SK-N-SH treated with all-trans-retinoic acid at 6 μM for 48 hours (cell line): Measurements from ENCODE around the gene ARL6IP6.

ENCODE experiments used
- ATAC-seq: fragments of 200-7000 bp; cut with Tn5 transposase; 3 replicates; pipeline ENCODE4 v1.9.1; 2020; ENCODE audit warnings: mild to moderate bottlenecking, moderate library complexity
- ARNTL ChIP-seq: fragments of 450-650 bp; formaldehyde crosslinking; IDR thresholded peaks from 2 replicates; pipeline ENCODE4 v1.5.0; 2020; ENCODE audit warnings: low read depth, mild to moderate bottlenecking, moderate library complexity, borderline replicate concordance
- BACH2 ChIP-seq: fragments of 250-450 bp; sonication (Bioruptor Pico); IDR thresholded peaks from 2 replicates; pipeline ENCODE4 v1.9.0; 2021; ENCODE audit warnings: mild to moderate bottlenecking, borderline replicate concordance
- CREB5 ChIP-seq: fragments of 250-450 bp; sonication (Bioruptor Pico); IDR thresholded peaks from 2 replicates; pipeline ENCODE4 v1.5.1; 2020; ENCODE audit warnings: low read depth, mild to moderate bottlenecking, moderate library complexity
- CSDC2 ChIP-seq: fragments of 250-450 bp; sonication (Bioruptor Pico); IDR thresholded peaks from 2 replicates; pipeline ENCODE4 v1.5.0; 2020; ENCODE audit warnings: mild to moderate bottlenecking, moderate library complexity
- CSRNP3 ChIP-seq: fragments of 250-450 bp; sonication (Bioruptor Pico); IDR thresholded peaks from 2 replicates; pipeline ENCODE4 v1.5.1; 2021; ENCODE audit warnings: mild to moderate bottlenecking, moderate library complexity
- ESRRG ChIP-seq: fragments of 250-450 bp; sonication (Bioruptor Pico); IDR thresholded peaks from 2 replicates; pipeline ENCODE4 v1.6.1; 2021; ENCODE audit warnings: mild to moderate bottlenecking
- GLIS3 ChIP-seq: fragments of 250-450 bp; sonication (Bioruptor Pico); IDR thresholded peaks from 2 replicates; pipeline ENCODE4 v1.5.0; 2020; ENCODE audit warnings: mild to moderate bottlenecking, moderate library complexity
- ISL1 ChIP-seq: fragments of 250-450 bp; sonication (Bioruptor Pico); IDR thresholded peaks from 2 replicates; pipeline ENCODE4 v2.1.2; 2022; ENCODE audit warnings: mild to moderate bottlenecking, moderate library complexity
- OSR1 ChIP-seq: fragments of 250-450 bp; sonication (Bioruptor Pico); IDR thresholded peaks from 2 replicates; pipeline ENCODE4 v1.8.0; 2022; ENCODE audit warnings: moderate library complexity, mild to moderate bottlenecking, inconsistent platforms
- PPARA ChIP-seq: fragments of 250-450 bp; sonication (Bioruptor Pico); IDR thresholded peaks from 2 replicates; pipeline ENCODE4 v1.5.0; 2020; ENCODE audit warnings: mild to moderate bottlenecking, borderline replicate concordance
- RARB ChIP-seq: fragments of 250-450 bp; sonication (Bioruptor Pico); IDR thresholded peaks from 2 replicates; pipeline ENCODE4 v1.8.0; 2021; ENCODE audit warnings: mild to moderate bottlenecking, moderate library complexity
- SNAI2 ChIP-seq: fragments of 250-450 bp; sonication (Bioruptor Pico); IDR thresholded peaks from 2 replicates; pipeline ENCODE4 v1.5.0; 2020; ENCODE audit warnings: mild to moderate bottlenecking, moderate library complexity
- TCF4 ChIP-seq: fragments of 250-450 bp; sonication (Bioruptor Pico); IDR thresholded peaks from 2 replicates; pipeline ENCODE4 v1.8.0; 2021; ENCODE audit warnings: mild to moderate bottlenecking, moderate library complexity, borderline replicate concordance
- TSHZ2 ChIP-seq: fragments of 250-450 bp; sonication (Bioruptor Pico); IDR thresholded peaks from 2 replicates; pipeline ENCODE4 v1.5.0; 2020; ENCODE audit warnings: mild to moderate bottlenecking, moderate library complexity
- ZFP3 ChIP-seq: fragments of 250-450 bp; sonication (Bioruptor Pico); IDR thresholded peaks from 2 replicates; pipeline ENCODE4 v1.5.0; 2020; ENCODE audit warnings: mild to moderate bottlenecking, moderate library complexity
- ZFP30 ChIP-seq: fragments of 450-650 bp; formaldehyde crosslinking; IDR thresholded peaks from 2 replicates; pipeline ENCODE4 v1.5.0; 2022; ENCODE audit warnings: mild to moderate bottlenecking, moderate library complexity
- ZNF565 ChIP-seq: fragments of 450-650 bp; formaldehyde crosslinking; conservative IDR thresholded peaks from 2 replicates; pipeline ENCODE4 v1.5.0; 2020; ENCODE audit warnings: low read depth, mild to moderate bottlenecking, moderate library complexity
- ZNF70 ChIP-seq: fragments of 450-650 bp; formaldehyde crosslinking; IDR thresholded peaks from 2 replicates; pipeline ENCODE4 v1.5.0; 2020; ENCODE audit warnings: mild to moderate bottlenecking, moderate library complexity

Gene ARL6IP6

GRCh38 chr2:152755029-152755428 is 36.6 kb downstream of the ARL6IP6 start (continued):
- TF ChIP-seq TSHZ2 (CRISPR knock-in tag), result no peak
- no peak for TF ChIP-seq ISL1
- TF ChIP-seq ZFP3 (CRISPR knock-in tag), result no peak
- TF ChIP-seq OSR1 (CRISPR knock-in tag), result no peak
- no peak for TF ChIP-seq CREB5 (CRISPR knock-in tag)
- TF ChIP-seq ZNF70, result no peak
- no peak for TF ChIP-seq ESRRG (CRISPR knock-in tag)
- no peak for TF ChIP-seq ARNTL (CRISPR knock-in tag)

GRCh38 chr2:152759290-152760072 is 41.1 kb downstream of the ARL6IP6 start:
- no peak for TF ChIP-seq PPARA (CRISPR knock-in tag)
- no peak for TF ChIP-seq SNAI2 (CRISPR knock-in tag)
- TF ChIP-seq CSRNP3 (CRISPR knock-in tag), result no peak
- no peak for TF ChIP-seq BACH2
- no peak for TF ChIP-seq ZFP30 (CRISPR knock-in tag)
- TF ChIP-seq ZNF565 (CRISPR knock-in tag), result no peak
- TF ChIP-seq TCF4 (CRISPR knock-in tag), result no peak
- TF ChIP-seq CSDC2, result no peak
- no peak for TF ChIP-seq RARB
- no peak for TF ChIP-seq CREB5 (CRISPR knock-in tag)
- TF ChIP-seq ARNTL (CRISPR knock-in tag), result no peak
- TF ChIP-seq GLIS3 (CRISPR knock-in tag), result no peak
- ATAC-seq, result no peak

- TF ChIP-seq SNAI2 (CRISPR knock-in tag) (no peak), OSR1 (CRISPR knock-in tag) (no peak), ISL1 (no peak), ZNF70 (no peak), ESRRG (CRISPR knock-in tag) (no peak), ARNTL (CRISPR knock-in tag) (no peak), GLIS3 (CRISPR knock-in tag) (no peak), RARB (no peak), TSHZ2 (CRISPR knock-in tag) (no peak), TCF4 (CRISPR knock-in tag) (no peak), CSDC2 (no peak), ZFP30 (CRISPR knock-in tag) (no peak)
- no peak for ATAC-seq
These were observed 42.8 kb downstream of the ARL6IP6 start for GRCh38 chr2:152761214-152761613.
